Testis (tissue), 3 donors: ENCODE results near the gene PRAME. TPM values are rescaled to one million over a fixed set of nuclear protein-coding genes. Genes with fewer than 3 reads are reported as not detected.
"Not testable (repeated sequence)": the region's sequence is repeated elsewhere in the genome, so short reads cannot be mapped to it uniquely, and the experiment has no call there.

Experiments used
- DNase-seq: peaks from one replicate; pipeline ENCODE4 v3.0.0-alpha.2; 2019
- H3K27ac ChIP-seq, 2 donors: fragments of 200-600 bp; sonication (generic); one replicate each; pipeline ENCODE4 v1.5.1; 2019
- H3K27me3 ChIP-seq: fragments of 200-600 bp; sonication (generic); one replicate; pipeline ENCODE4 v1.5.1; 2019
- H3K36me3 ChIP-seq: fragments of 200-600 bp; sonication (generic); one replicate; pipeline ENCODE4 v1.5.1; 2017; ENCODE audit warnings: low read depth; ENCODE audit errors: missing control alignments
- H3K4me1 ChIP-seq: fragments of 200-600 bp; sonication (generic); one replicate; pipeline ENCODE4 v1.5.1; 2019
- H3K4me3 ChIP-seq, 2 donors: fragments of 200-600 bp; sonication (generic); one replicate each; pipeline ENCODE4 v1.5.1; 2017 to 2019
- H3K9me3 ChIP-seq: fragments of 200-600 bp; sonication (generic); one replicate; pipeline ENCODE4 v1.5.1; 2017
- POLR2A ChIP-seq: fragments of 450-650 bp; IDR thresholded peaks from one replicate; pipeline ENCODE4 v1.6.1; 2017; ENCODE audit warnings: antibody characterized with exemption, mild to moderate bottlenecking, moderate library complexity
- WGBS, 2 donors: methylation state at CpG; one replicate each; pipeline ENCODE4 v1.1.5; 2018; 5-methylcytosine and 5-hydroxymethylcytosine counted together
- intact Hi-C: fragments of 100-400 bp; cut with DNase I; formaldehyde crosslinking; loops from one replicate; pipeline ENCODE4 v1.15.1; 2023; ENCODE audit warnings: low total_unique reads
- polyA plus RNA-seq: library from polyadenylated mRNA; stranded (reverse); fragments of 350-450 nt; fragmentation: Illumina TruSeq; extraction: RNeasy Lipid Tissue Mini Kit (QIAGEN cat#74804); gene quantifications from one replicate; pipeline ENCODE4 v1.2.3, GENCODE V29; 2014; ENCODE audit warnings: low read depth, low replicate concordance; ENCODE audit not compliant: insufficient read depth
- total RNA-seq, 2 donors: library from RNA; depleted of rRNA; stranded (reverse); fragments of >200 nt; gene quantifications; one replicate each; pipeline ENCODE4 v1.2.3, GENCODE V29; 2016
- TF ChIP-seq, protein P1 (sequence below), 3 experiments: fragments of 450-650 bp in 2 of 3; fragments of 200-600 bp in 1 of 3; sonication (generic) in 1 of 3; IDR thresholded peaks; one replicate each; pipeline ENCODE4 v1.5.1; 2016 to 2019; ENCODE audit warnings: antibody characterized with exemption in 3 of 3, mild to moderate bottlenecking in 2 of 3, moderate library complexity in 1 of 3

The PRAME gene
- total and polyA plus RNA-seq, 3 donors from 2014 or later, result 137 to 233 (median 197) TPM

DNA sequence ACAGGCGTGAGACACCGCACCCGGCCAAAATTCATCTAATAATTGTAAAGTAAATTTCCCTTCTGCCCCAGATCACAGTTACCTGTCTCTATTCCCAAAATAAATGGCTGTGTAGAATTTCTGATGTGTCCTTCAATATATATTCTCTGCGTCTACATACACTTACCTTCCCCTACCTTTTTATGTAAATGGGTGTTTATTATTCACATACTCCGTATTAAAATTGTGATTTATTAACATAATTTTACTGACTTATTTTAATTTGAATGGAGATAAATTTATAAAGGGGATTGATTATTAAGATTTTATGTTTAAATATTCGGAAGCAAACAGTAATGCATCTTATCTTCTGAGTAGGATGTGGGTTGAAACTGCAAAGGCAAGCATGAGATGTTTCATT is 22.6 kb downstream of the PRAME start:
- no peaks in the 10 kb centered on the region for H3K36me3 ChIP-seq
- no peak overlapping the region for H3K4me3 ChIP-seq
- no peak overlapping the region for H3K27ac ChIP-seq
- H3K9me3 ChIP-seq, result no peaks in the 10 kb centered on the region
- intact Hi-C loops, result no loop called here
- TF ChIP-seq POLR2A, result no peak
- TF ChIP-seq, protein P1, sequence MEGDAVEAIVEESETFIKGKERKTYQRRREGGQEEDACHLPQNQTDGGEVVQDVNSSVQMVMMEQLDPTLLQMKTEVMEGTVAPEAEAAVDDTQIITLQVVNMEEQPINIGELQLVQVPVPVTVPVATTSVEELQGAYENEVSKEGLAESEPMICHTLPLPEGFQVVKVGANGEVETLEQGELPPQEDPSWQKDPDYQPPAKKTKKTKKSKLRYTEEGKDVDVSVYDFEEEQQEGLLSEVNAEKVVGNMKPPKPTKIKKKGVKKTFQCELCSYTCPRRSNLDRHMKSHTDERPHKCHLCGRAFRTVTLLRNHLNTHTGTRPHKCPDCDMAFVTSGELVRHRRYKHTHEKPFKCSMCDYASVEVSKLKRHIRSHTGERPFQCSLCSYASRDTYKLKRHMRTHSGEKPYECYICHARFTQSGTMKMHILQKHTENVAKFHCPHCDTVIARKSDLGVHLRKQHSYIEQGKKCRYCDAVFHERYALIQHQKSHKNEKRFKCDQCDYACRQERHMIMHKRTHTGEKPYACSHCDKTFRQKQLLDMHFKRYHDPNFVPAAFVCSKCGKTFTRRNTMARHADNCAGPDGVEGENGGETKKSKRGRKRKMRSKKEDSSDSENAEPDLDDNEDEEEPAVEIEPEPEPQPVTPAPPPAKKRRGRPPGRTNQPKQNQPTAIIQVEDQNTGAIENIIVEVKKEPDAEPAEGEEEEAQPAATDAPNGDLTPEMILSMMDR (IDR thresholded peaks at IDR 0.05), result no peak
- no peak for DNase-seq
- H3K27me3 ChIP-seq, result no peaks in the 10 kb centered on the region
- no peaks in the 10 kb centered on the region for H3K4me1 ChIP-seq
- 82% methylated on average over 6 of the region's 6 CpGs for WGBS, 2 donors

DNA sequence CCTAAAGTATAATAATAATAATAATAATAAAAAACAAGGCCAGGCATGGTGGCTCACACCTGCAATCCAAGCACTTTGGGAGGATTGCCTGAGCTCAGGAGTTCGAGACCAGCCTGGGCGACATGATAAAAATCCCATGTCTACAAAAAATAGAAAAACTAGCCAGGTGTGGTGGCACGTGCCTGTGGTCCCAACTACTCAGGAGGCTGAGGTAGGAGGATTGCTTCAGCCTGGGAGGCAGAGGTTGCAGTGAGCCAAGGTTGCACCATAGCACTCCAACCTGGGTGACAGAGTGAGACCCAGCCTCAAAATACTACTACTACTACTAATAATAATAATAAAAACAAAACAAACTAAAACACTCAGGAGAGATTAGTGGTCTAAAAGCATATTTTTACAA is 23.4 kb downstream of the PRAME start:
- no peaks in the 10 kb centered on the region for H3K9me3 ChIP-seq
- intact Hi-C loops, result no loop called here
- 87 to 89% methylated on average over 3 of the region's 3 CpGs for WGBS, 2 donors
- no peaks in the 10 kb centered on the region for H3K27me3 ChIP-seq
- no peak overlapping the region for H3K27ac ChIP-seq
- no peak overlapping the region for H3K4me3 ChIP-seq
- no peaks in the 10 kb centered on the region for H3K36me3 ChIP-seq
- TF ChIP-seq POLR2A, result no peak
- TF ChIP-seq, protein P1 (IDR thresholded peaks at IDR 0.05), result no peak
- H3K4me1 ChIP-seq, result no peaks in the 10 kb centered on the region
- DNase-seq, result no peak

DNA sequence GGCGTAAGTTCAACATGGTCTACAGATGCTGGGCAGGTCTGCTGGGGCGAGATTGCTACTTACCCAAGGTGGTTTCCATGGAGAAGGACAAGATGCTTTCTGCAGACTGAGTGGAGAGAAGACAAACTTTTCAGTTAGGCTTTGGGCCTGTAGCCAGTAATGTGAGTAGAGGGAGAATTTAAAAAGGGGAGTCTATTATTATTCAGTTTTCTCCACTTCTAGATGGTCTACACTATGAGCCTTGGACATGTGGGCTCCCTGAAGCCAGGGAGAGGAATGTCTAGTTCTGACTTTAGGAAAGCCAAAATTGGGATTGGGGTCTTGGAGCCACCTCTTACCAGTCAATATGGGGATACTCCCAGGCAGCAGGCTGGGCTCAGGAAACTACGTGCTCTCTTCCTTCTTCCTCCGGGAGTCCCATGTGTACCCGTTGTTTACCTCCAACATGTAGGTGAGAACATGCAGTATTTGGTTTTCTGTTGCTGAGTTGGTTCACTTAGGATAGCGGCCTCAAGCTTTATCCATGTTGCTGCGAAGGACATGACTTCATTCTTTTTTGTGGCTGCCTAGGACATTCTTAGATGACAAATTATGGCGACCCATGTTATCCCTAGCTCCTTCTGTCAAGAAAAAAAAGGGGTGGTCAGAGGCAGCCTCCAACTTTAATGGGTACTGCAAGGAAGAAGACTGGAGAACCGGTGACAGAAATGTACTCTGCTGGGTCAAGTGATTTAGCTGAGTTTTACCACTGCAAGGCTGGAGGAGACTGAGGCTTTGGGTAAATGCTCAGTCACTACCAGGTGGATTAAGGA is 24.3 kb downstream of the PRAME start:
- no peak for TF ChIP-seq POLR2A
- TF ChIP-seq, protein P1 (IDR thresholded peaks at IDR 0.05), result no peak
- H3K27me3 ChIP-seq, result no peaks in the 10 kb centered on the region
- 88 to 91% methylated on average over 9 of the region's 9 CpGs for WGBS, 2 donors
- no peaks in the 10 kb centered on the region for H3K36me3 ChIP-seq
- no peak for DNase-seq
- no peaks in the 10 kb centered on the region for H3K9me3 ChIP-seq
- H3K4me3 ChIP-seq, result no peak overlapping the region
- intact Hi-C loops, result no loop called here
- H3K4me1 ChIP-seq, result no peaks in the 10 kb centered on the region
- no peak overlapping the region for H3K27ac ChIP-seq

DNA sequence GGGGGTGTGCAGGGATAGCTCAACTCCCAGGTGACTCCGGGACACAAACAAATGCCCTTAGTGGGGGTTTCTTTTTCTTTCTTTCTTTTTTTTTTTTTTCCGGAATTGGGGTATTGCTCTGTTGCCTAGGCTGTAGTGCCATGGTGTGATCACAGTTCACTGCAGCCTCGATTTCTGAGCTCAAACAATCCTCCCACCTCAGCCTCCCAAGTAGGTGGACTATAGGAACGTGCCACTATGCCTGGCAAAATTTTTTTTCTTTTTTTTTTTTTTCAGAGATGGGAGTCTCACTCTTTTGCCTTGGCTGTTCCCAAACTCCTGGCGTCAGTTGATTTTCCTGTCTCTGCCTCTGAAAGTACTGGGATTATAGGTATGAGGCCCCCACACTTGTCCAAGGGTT is 25.2 kb downstream of the PRAME start:
- intact Hi-C loops, result no loop called here
- Histone ChIP-seq H3K4me1 (no peaks in the 10 kb centered on the region), H3K4me3 (no peak overlapping the region), H3K27ac (no peak overlapping the region), H3K27me3 (no peaks in the 10 kb centered on the region), H3K9me3 (no peaks in the 10 kb centered on the region), H3K36me3 (no peaks in the 10 kb centered on the region)
- WGBS, 2 donors, result 83% methylated on average over 5 of the region's 5 CpGs
- no peak for DNase-seq
- TF ChIP-seq, protein P1 (IDR thresholded peaks at IDR 0.05), result no peak
- no peak for TF ChIP-seq POLR2A

DNA sequence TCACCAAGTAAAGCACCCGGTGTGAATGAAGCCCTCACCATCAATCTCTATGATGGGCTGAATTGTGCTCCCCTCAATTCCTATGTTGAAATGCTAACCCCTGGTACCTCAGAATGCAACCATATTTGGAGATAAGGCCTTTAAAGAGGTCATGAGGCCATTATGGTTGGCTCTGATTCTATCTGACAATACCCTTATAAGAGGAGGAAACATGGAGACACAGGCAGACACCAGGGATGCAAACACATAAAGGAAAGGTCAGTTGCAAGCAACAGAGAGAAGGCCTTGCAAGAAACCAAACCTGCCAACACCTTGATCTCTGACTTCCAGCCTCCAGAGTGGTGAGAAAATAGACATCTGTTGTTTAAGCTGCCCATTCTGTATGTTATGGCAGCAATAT is 25.6 kb downstream of the PRAME start:
- no peak for DNase-seq
- Histone ChIP-seq H3K27me3 (no peaks in the 10 kb centered on the region), H3K4me1 (no peaks in the 10 kb centered on the region), H3K27ac (no peak overlapping the region), H3K36me3 (no peaks in the 10 kb centered on the region), H3K4me3 (no peak overlapping the region), H3K9me3 (no peaks in the 10 kb centered on the region)
- intact Hi-C loops, result no loop called here
- WGBS, 2 donors, result 88 to 90% methylated on average over 1 of the region's 1 CpG
- TF ChIP-seq, protein P1 (IDR thresholded peaks at IDR 0.05), result no peak

DNA sequence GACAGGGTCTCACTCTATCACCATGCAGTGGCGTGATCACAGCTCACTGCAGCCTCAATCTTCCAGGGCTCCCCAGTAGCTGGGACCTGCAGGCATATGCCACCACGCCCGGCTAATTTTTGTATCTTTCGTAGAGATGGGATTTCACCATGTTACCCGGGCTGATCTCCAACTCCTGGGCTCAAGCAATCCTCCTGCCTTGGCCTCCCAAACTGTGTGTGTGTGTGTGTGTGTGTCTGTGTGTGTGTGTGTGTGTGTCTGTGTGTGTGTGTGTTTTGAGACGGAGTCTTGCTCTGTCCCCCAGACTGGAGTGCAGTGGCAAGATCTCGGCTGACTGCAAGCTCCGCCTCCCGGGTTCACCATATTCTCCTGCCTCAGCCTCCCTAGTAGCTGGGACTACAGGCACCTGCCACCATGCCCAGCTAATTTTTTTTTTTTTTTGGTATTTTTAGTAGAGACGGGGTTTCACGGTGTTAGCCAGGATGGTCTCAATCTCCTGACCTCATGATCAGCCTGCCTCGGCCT is 26.5 kb downstream of the PRAME start:
- H3K9me3 ChIP-seq, DNase-seq, H3K27ac ChIP-seq, H3K27me3 ChIP-seq, H3K4me1 ChIP-seq, H3K36me3 ChIP-seq, H3K4me3 ChIP-seq, intact Hi-C loops: not testable (repeated sequence)
- WGBS, 2 donors, result 90 to 92% methylated on average over 11 to 12 of the region's 12 CpGs
